Activated naive CD8-positive, alpha-beta T cell treated with anti-CD3 and anti-CD28 coated beads, Interleukin-2, amount 10 ng/mL, durations not matched to agents 7 days and 5 days (primary cell): ENCODE results near the gene BCDIN3D. TPM values are rescaled to one million over a fixed set of nuclear protein-coding genes. Genes with fewer than 3 reads are reported as not detected.
"Not testable (repeated sequence)": the region's sequence is repeated elsewhere in the genome, so short reads cannot be mapped to it uniquely, and the experiment has no call there.

Experiments used
- ATAC-seq: fragments of 150-1000 bp; cut with Tn5 transposase; one replicate; pipeline ENCODE4 v1.10.0; 2021; ENCODE audit warnings: low read depth, moderate library complexity
- POLR2A ChIA-PET: fragments of 350-600 bp; sonication (Branson Sonifier 250); formaldehyde crosslinking; loops from one replicate; lab custom pipeline; 2021; ENCODE audit warnings: antibody characterized with exemption; lab: Charles Lee
- DNase-seq: peaks from one replicate; pipeline ENCODE4 v3.0.0; 2021
- H3K27ac Mint-ChIP-seq: one replicate; pipeline ENCODE4 v1.8.0; 2022; ENCODE audit warnings: mild to moderate bottlenecking, mixed read lengths
- H3K27me3 Mint-ChIP-seq: one replicate; pipeline ENCODE4 v1.8.0; 2022; ENCODE audit warnings: mild to moderate bottlenecking, moderate library complexity, mixed read lengths
- H3K36me3 Mint-ChIP-seq: one replicate; pipeline ENCODE4 v1.8.0; 2021; ENCODE audit warnings: mild to moderate bottlenecking, mixed read lengths
- H3K4me1 Mint-ChIP-seq: one replicate; pipeline ENCODE4 v1.8.0; 2021; ENCODE audit warnings: mixed read lengths
- H3K4me3 Mint-ChIP-seq: one replicate; pipeline ENCODE4 v1.8.0; 2022; ENCODE audit warnings: mild to moderate bottlenecking, moderate library complexity, mixed read lengths
- H3K9me3 Mint-ChIP-seq: one replicate; pipeline ENCODE4 v1.8.0; 2021; ENCODE audit warnings: mixed read lengths
- total RNA-seq, 2 experiments: library from RNA; stranded (reverse); gene quantifications; one replicate each; pipeline ENCODE4 v1.2.3, GENCODE V29; 2021

BCDIN3D gene
- total RNA-seq, 2 experiments from 2014 or later: 9.3 to 11.4 TPM

- no peak for DNase-seq
- Mint-ChIP-seq H3K36me3 (no peaks in the 10 kb centered on the region), H3K9me3 (peaks cover under 1% of the 10 kb centered on the region), H3K4me1 (no peaks in the 10 kb centered on the region), H3K27me3 (peaks cover 3% of the 10 kb centered on the region), H3K27ac (no peak overlapping the region), H3K4me3 (no peak overlapping the region)
- ATAC-seq: no peak
- POLR2A ChIA-PET: no interaction called here
Measured at GRCh38 chr12:49872381-49872780, 29.5 kb upstream of the BCDIN3D start.

GRCh38 chr12:49871811-49872251 is 28.9 kb upstream of the BCDIN3D start:
- H3K27me3 Mint-ChIP-seq, H3K4me1 Mint-ChIP-seq, H3K4me3 Mint-ChIP-seq, H3K27ac Mint-ChIP-seq, ATAC-seq, H3K36me3 Mint-ChIP-seq, POLR2A ChIA-PET, DNase-seq, H3K9me3 Mint-ChIP-seq: not testable (repeated sequence)

DNA sequence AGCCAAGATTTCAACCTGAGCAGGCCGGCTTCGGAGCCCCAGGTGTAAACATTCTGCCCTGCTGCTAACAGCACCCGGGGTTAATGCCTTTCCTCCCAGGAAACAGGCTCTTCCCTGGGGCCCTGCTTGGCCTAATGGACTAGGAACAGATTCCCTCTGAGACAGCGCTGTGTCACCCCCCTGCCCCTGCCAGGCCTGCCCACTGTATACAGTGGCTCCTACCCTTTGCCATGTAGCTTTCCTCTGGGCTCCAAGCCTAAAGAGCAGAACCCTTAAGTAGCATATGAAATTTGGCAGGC is 28.3 kb upstream of the BCDIN3D start:
- Mint-ChIP-seq H3K4me3 (no peak overlapping the region), H3K27ac (no peak overlapping the region)
- POLR2A ChIA-PET: no interaction called here

DNA sequence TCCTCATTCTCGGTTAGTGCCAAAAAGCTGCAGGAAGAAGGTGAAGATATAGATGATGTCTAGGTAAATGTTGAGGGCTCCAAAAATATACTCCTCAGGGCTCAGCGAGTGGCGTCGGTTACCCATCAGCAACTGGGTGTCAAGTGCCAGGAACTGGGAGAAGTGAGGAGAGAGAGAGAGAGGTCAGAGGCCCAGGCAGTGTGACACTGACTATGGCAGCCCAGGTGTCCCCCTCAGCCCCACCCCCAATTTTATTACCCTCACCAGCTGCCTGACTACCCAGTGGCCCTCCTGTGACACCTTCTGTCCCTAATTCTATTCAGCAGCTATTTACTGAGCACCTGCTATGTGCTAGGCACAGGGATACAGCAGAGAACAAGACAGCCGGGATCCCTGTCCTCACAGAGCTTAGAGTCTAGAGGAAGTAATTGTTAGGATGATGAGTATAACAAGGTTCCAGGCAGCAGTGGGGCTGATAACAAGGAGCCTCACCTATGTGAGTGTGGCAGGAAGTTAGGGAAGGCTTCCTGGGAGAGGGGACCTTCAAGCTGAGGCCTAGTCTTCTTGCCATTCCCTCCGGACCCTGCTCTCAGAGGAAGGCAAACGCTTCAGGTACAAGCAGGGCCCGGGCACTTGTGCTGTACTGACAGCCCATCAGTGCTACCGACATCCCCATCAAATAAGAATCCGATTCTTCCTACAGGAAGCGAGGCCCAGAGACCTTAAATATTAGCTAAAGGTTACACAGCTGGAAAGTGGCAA is 27.8 kb upstream of the BCDIN3D start:
- peaks cover 1% of the 10 kb centered on the region for H3K27me3 Mint-ChIP-seq
- H3K4me3 Mint-ChIP-seq: no peak overlapping the region
- H3K9me3 Mint-ChIP-seq: no peaks in the 10 kb centered on the region
- H3K4me1 Mint-ChIP-seq: peaks cover 5% of the 10 kb centered on the region
- POLR2A ChIA-PET: no interaction called here
- ATAC-seq: no peak
- no peak for DNase-seq
- H3K27ac Mint-ChIP-seq: no peak overlapping the region
- no peaks in the 10 kb centered on the region for H3K36me3 Mint-ChIP-seq

More for the DNA sequence above, 28.3 kb upstream of the BCDIN3D start:
- no peaks in the 10 kb centered on the region for H3K9me3 Mint-ChIP-seq
- H3K27me3 Mint-ChIP-seq: peaks cover 3% of the 10 kb centered on the region
- no peak for ATAC-seq
- no peak for DNase-seq
- no peaks in the 10 kb centered on the region for H3K36me3 Mint-ChIP-seq
- peaks cover 5% of the 10 kb centered on the region for H3K4me1 Mint-ChIP-seq

GRCh38 chr12:49869816-49870500 is 27.1 kb upstream of the BCDIN3D start:
- POLR2A ChIA-PET: no interaction called here
- DNase-seq: no peak
- ATAC-seq: no peak
- Mint-ChIP-seq H3K27ac (no peak overlapping the region), H3K36me3 (no peaks in the 10 kb centered on the region), H3K4me1 (peaks cover 5% of the 10 kb centered on the region), H3K9me3 (no peaks in the 10 kb centered on the region), H3K27me3 (peaks cover under 1% of the 10 kb centered on the region), H3K4me3 (no peak overlapping the region)

GRCh38 chr12:49868952-49869815 is 26.3 kb upstream of the BCDIN3D start:
- Mint-ChIP-seq H3K36me3 (no peaks in the 10 kb centered on the region), H3K27me3 (peaks cover 8% of the 10 kb centered on the region), H3K4me1 (peaks cover 5% of the 10 kb centered on the region), H3K9me3 (no peaks in the 10 kb centered on the region), H3K27ac (no peak overlapping the region), H3K4me3 (no peak overlapping the region)
- ATAC-seq: no peak
- no peak for DNase-seq
- POLR2A ChIA-PET: no interaction called here

GRCh38 chr12:49868449-49868848 is 25.5 kb upstream of the BCDIN3D start:
- no peak for ATAC-seq
- peaks cover 14% of the 10 kb centered on the region for H3K27me3 Mint-ChIP-seq
- H3K4me3 Mint-ChIP-seq: no peak overlapping the region
- no peaks in the 10 kb centered on the region for H3K36me3 Mint-ChIP-seq
- no peak for DNase-seq
- no peak overlapping the region for H3K27ac Mint-ChIP-seq
- POLR2A ChIA-PET: no interaction called here
- no peaks in the 10 kb centered on the region for H3K9me3 Mint-ChIP-seq
- H3K4me1 Mint-ChIP-seq: peaks cover 5% of the 10 kb centered on the region

DNA sequence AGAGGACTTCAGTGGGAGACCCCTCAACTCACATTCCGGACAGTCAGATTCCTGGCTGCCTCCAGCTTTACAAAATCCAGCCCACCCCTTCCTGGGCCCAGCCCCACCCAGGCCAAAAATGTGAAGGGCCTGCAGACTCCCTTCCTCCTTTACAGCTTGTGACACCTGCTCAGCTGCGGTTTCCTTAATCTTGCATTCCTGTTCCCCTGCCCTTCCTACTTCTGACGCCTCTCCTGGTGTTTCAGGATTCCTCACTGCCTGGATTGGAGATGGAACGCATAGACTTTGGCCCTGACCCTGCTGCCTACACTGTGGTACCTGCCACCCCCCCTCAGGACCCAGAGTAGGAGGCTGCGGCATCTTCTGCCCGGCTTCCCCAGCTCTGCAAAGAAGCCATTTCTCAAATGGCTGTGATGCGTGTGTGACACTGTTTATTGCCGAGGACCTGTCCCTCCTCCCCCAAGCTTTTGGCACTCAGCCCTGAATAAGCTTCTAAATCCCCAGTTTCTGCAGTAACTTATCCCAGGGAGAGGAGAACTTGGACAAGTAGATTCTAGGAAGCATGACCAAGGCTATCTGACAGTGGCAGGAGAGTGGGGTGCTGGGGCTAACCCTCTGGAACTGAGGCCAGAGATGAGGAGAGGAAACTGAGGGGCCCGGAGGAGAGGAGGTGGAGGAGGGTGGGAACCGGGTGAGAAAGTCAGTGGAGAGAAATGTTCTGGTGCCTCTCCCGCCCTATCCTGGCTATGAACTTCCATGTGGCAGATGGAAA is 24.9 kb upstream of the BCDIN3D start:
- Mint-ChIP-seq H3K36me3 (no peaks in the 10 kb centered on the region), H3K4me1 (peaks cover 5% of the 10 kb centered on the region), H3K27ac (no peak overlapping the region), H3K4me3 (no peak overlapping the region), H3K9me3 (no peaks in the 10 kb centered on the region), H3K27me3 (peaks cover 14% of the 10 kb centered on the region)
- DNase-seq (no peak), ATAC-seq (peak; percentile 12)
- POLR2A ChIA-PET: no interaction called here

DNA sequence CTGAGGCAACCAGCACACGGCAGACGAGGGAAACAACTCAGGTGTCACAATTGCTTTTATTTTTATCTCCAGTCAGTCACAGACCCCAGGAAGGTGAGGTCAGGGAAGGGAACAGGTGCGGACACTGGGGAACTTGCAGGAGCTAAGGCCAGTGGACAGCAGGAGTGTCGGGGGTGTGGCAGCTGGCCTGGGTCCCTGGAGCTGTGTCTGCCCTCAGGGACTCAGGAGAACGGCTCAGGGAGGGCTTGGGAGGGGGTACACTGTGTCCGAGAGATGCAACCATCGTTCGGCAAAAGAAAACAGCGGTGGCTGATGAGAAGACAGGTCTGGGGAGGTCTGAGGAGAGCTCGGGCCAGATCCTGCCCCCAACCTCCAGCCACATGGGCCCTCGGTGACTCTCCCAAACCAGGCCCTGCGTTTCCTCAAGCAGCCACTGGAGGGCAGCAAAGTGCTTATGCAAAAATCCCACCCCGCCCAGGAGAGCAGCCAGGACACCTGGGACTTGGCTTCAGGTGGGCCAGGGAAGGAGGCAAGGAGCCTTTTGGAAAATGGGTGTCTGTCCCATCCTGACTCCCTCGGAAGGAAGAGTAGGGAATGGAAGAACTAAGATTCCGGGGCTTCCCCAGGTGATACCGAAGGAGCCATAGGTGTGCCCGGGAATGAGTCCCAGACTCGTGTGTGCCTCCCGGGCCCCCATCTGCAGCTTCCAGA is 24.1 kb upstream of the BCDIN3D start:
- Mint-ChIP-seq H3K4me3 (no peak overlapping the region), H3K4me1 (peaks cover 5% of the 10 kb centered on the region), H3K36me3 (no peaks in the 10 kb centered on the region), H3K27ac (no peak overlapping the region), H3K9me3 (no peaks in the 10 kb centered on the region), H3K27me3 (peaks cover 14% of the 10 kb centered on the region)
- DNase-seq: peak; percentile 80
- peak; percentile 72 for ATAC-seq
- POLR2A ChIA-PET: no interaction called here

GRCh38 chr12:49865782-49866135 is 22.9 kb upstream of the BCDIN3D start:
- ATAC-seq: no peak
- POLR2A ChIA-PET: interaction anchor here (1.4 kb wide), 1 partner anchor 19 kb away, joined by 4 read pairs; no protein-coding TSS in a partner anchor

DNA sequence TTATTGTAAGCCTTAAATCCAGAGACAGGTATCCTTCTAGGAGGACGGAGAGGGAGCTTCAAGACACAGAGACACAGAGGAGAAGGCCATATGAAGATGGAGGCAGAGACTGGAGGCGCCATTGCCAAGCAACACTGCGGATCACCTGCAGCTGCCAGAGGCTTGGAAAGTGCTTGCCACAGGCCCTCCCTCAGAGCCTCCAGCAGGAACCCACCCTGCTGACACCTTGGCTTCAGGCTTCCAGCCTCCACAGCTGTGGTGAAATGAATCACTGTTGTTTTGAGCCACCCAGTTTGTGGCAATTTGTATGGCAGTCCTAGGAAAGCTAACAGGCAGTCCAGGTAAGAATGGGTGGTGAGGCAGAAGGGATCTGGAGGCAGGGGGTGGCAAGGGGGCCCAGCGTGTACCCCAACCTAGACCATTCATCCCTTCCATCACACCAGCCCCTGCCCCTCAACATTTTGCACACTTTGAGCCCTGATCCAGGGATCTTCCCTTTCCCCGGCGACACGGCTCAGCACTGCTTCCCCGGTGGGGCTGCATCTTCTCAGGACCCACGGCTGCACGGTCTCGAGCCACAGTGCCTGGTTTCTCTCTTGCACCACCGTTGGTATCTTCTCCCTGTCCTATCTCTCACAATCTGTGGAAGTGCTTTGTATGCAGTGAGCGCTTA is 22.3 kb upstream of the BCDIN3D start:
- Mint-ChIP-seq H3K4me3 (no peak overlapping the region), H3K36me3 (no peaks in the 10 kb centered on the region), H3K9me3 (no peaks in the 10 kb centered on the region), H3K27ac (peak overlapping the region; percentile 1), H3K4me1 (peaks cover 5% of the 10 kb centered on the region), H3K27me3 (peaks cover 14% of the 10 kb centered on the region)
- POLR2A ChIA-PET: interaction anchor here (1.4 kb wide), 1 partner anchor 18 kb away, joined by 4 read pairs; no protein-coding TSS in a partner anchor
- DNase-seq (no peak), ATAC-seq (no peak)

More at GRCh38 chr12:49865782-49866135, 22.9 kb upstream of the BCDIN3D start:
- Mint-ChIP-seq H3K4me3 (no peak overlapping the region), H3K27me3 (peaks cover 14% of the 10 kb centered on the region), H3K9me3 (no peaks in the 10 kb centered on the region), H3K36me3 (no peaks in the 10 kb centered on the region), H3K4me1 (peaks cover 5% of the 10 kb centered on the region), H3K27ac (peak overlapping the region; percentile 1)
- no peak for DNase-seq

GRCh38 chr12:49864798-49865090 is 21.8 kb upstream of the BCDIN3D start:
- H3K9me3 Mint-ChIP-seq: no peaks in the 10 kb centered on the region
- no peak overlapping the region for H3K27ac Mint-ChIP-seq
- DNase-seq (no peak), ATAC-seq (no peak)
- no peaks in the 10 kb centered on the region for H3K36me3 Mint-ChIP-seq
- H3K4me3 Mint-ChIP-seq: no peak overlapping the region
- POLR2A ChIA-PET: no interaction called here
- peaks cover 14% of the 10 kb centered on the region for H3K27me3 Mint-ChIP-seq
- H3K4me1 Mint-ChIP-seq: peaks cover 5% of the 10 kb centered on the region
